ENCODE data around the gene IL1R1.
"Not testable (repeated sequence)": the region's sequence is repeated elsewhere in the genome, so short reads cannot be mapped to it uniquely, and the experiment has no call there.

Gene IL1R1, protein sequence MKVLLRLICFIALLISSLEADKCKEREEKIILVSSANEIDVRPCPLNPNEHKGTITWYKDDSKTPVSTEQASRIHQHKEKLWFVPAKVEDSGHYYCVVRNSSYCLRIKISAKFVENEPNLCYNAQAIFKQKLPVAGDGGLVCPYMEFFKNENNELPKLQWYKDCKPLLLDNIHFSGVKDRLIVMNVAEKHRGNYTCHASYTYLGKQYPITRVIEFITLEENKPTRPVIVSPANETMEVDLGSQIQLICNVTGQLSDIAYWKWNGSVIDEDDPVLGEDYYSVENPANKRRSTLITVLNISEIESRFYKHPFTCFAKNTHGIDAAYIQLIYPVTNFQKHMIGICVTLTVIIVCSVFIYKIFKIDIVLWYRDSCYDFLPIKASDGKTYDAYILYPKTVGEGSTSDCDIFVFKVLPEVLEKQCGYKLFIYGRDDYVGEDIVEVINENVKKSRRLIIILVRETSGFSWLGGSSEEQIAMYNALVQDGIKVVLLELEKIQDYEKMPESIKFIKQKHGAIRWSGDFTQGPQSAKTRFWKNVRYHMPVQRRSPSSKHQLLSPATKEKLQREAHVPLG

DNA sequence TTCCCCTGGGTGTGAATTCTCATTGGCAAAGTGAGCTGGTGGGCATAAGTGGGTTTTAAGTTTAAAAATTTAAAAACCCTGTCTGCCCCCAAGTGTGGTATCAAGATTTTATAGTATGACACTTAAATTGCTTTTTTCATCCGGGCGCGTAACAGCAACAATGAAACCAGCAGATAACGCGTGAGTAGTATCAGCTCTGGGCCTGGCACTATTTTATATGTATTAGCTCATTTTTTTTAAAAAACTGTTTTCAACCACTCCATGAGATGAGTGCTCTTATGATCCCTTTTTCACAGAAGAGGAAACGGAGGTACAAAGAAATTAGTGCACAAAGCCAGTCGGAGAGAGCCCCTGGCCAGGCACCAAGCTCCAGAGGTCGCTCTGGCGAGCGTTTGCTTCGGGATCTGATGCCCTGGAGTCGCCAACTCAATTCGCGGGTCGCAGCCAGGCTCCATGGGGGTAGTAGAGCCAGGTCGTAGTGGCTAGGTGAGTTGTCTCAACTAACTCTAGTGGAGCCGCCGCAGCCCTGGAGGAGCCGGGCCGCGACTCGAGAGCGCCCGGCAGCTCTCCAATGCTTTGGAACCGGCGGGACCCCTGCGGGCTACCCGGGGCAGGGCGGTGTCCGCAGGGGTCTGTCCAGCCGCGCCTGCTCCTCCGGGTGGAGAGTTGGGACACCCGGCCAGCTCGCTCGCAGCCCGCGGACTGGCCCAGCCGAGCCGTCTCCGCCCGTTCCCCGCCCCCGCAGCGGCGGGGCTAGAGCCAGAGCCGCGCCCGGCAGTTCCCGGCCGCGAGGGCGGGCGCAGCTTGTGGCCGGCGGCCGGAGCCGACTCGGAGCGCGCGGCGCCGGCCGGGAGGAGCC, at the start of gene IL1R1:
IL1R1 (plus strand) TSS at position 777 of the 859 bp plus-strand sequence. CDS start 14,979 bp downstream, outside the sequence.
- no peak for DNase-seq (ENCODE audit: low spot score)

DNA sequence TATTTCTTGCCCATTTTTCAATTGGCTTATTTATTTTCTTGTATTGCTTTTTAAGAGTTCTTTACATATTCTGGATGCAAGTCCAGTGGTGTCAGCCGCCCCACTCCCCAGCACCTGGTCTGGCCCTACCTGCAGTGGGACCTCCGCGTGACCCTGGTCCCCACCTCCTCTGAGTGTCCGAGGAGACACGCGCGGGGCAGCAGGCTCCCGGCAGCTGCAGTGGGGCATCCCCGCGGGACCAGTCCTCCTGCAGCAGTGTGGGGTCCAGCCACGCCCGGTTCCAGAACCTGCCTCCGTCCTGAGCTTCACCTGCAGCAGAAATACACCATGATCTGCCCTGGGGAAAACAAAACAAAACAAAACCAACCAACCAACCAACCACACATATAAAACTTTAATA, 48.9 kb upstream of the IL1R1 start:
- no peak for DNase-seq (ENCODE audit: low spot score)

DNA sequence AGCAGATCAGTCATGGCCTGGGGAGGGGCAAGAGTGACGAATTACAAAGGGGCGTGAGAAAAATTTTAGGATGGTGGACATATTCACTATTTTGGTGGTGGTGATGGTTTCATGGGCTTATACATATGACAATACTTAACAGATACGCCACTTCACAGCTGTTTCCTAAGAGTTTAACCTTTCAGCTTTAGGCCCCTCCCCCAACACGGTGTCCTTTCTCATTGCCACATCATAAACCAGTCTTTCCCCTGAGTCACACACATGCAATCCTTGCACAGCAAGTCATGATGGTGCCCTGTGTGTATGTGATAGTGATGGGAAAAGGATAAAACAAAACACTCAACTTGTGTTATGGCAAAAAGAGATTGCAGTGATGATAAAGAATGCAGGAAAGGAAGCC, 47.6 kb upstream of the IL1R1 start:
- peak; percentile 23 for DNase-seq (ENCODE audit: low spot score)

DNA sequence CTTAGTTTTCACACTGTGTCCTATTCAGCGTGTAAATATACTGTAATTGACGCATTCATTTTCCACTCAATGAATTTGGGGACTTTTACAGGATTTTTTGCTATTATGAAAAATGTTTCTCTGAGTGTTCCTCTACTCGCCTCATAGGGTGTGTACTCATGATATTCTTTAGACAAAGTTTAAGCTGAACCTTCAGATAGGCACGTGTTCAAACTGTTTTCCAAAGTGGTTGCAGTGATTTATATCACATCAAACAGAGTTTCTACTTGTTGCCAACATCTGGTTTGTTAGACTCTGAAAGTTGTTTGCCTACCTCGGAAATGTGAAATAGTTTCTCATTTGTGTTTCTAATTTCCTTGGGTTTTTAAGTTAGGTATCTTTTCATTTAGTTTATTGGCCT, 46.4 kb upstream of the IL1R1 start:
- DNase-seq (ENCODE audit: low spot score): no peak

DNA sequence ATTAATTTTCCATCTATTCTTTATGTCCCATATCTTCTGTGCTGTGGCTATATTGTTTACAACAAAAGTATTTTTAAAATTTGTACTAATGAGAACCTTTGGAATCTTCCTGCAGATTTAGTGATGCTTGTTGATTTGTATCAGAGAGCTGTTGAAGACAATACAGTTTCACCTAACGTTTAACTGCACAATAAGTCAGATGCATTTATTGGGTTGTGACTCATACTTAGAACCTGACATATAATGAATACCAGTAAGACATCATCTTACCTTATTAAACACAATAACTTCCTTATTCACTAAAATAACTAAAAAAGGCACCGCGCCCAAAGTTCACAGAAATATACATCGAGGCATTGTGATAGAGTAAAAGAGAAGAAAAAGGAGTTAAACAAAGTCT, 43.8 kb upstream of the IL1R1 start:
- DNase-seq (ENCODE audit: low spot score): no peak

DNA sequence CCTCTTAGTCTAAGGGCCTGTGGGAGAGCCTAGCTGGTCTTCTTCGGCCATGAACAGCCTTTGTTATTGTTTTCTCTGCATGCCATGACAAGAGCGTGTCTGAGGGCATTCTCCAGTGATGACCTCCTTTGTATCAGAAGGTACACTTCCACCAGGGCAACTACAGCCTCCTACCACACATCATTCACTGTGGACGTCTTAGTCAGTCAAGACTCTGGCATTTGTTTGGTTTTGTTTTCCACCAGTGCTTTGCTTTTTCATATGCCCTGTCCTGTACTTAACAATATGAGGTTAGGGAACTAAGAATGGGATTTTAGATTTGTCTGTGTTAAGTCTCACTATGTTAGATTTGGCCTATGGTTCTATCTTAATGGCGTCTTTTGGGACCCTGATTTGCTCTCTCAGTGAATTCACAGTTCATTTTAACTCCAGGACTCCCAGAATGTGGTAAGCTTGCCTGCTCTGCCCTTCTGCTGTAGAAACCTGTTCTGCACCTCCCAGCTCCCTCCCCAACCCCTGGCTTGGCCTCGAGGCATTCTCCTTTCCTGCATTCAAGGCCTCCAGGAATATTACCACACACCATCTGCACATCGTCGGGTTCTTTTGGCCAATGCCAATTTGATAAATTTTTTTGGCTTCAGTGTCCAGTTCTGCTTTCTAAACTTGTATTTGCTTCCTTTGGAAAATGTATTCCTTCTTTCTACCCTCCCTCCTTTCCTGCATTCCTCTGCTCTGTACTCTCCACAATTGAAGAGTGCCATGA, 42.8 kb upstream of the IL1R1 start:
- no peak for DNase-seq (ENCODE audit: low spot score)

DNA sequence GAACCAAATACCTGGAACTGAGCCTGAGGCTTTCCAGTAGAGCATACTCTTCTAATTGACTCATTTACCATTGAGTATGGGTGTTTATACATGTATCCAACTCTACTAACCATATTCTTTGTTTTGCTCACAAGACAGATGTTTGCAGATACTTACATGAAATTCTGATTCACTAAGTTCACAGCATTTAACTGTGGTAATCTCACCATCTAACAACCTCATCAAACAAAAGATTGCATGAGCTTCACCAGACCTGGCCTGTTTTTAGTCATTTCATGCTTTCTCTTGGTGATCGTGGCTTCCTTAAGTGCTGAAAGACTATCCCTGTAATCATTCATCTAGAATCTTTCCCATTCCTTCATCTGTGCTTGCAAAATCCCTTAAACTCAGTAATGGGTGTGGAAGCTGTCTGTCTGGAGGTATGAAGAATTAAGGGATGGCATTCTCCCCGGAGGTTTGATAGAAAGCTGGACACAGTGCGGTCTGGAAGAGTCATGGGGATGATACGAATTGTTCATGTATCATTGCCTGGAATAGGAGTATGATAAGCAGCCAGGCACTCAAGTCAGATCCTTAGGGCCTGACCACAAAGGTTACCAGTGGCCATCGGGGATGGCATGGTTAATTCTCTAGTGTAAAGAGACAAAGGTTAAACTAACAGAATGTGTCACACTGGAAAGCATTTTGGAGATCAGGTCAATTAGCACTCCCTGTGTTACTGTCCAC, 42.0 kb upstream of the IL1R1 start:
- no peak for DNase-seq (ENCODE audit: low spot score)

DNA sequence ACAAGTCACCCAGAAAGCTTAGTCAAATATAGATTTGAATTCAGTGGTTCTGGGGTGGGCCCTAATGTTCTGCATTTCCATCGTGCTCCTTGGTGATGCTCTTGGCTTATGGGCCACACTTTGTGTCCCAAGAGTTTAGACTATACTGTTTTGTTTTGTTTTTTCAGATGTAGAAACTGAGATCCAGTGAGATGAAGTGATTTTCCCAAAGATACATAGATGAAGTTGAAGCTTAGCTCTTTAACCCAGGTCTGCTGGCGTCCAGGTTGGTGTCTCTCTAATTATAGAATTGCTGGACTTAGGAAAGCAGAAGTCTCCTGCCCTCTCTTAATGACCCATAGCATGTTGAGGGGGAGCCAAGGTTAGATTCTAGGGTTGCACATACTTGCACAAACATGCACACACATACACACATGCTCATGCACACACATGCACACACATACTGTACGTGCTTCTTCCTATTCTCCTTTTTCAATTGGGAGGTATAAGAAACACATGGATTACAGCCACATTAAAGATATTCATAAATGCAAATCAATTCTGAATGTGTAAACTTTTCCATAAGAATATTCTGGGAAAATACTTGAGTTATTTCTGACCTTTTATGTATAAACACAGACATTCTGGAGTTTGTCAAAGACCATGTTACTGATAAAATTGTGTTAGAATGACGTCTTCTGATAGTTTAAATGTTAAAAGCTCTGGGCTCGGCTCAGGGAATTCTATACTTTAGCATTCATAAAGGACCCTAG, 41.3 kb upstream of the IL1R1 start:
- no peak for DNase-seq (ENCODE audit: low spot score)

DNA sequence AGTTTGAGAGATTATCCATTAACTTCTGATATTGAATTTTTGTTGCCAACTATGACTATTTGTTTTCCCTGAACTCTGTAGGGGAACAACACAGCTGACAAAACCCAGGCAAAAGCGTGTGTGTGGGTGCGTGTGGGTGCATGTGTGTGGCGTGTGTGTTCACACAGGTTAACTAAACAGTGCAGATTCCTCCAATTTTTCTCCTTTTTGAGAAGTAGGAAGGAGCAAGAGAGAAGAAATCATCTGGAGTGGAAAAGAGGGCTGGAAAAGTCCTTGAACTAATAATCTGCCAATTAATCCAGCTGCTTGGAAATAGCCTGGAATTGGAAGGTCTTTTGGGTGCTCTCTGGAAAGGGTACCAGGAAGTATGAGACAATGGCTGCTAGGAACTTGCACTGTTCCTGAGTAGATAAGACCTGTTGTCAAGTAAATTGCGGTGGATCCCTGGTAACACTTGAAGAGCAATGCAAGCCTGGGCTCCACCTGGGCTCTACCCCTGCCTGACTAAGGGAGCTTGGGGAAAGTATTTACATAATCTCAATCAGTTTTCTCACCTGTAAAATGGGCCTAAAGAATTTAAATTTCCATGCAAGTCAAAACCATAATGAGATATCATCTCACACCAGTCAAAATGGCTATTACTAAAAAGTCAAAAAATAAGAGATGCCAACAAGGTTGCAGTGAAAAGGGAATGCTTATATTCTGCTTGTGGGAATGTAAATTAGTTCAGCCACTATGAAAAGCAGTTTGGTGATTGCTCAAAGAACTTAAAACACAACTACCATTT, 40.5 kb upstream of the IL1R1 start:
- no peak for DNase-seq (ENCODE audit: low spot score)

DNA sequence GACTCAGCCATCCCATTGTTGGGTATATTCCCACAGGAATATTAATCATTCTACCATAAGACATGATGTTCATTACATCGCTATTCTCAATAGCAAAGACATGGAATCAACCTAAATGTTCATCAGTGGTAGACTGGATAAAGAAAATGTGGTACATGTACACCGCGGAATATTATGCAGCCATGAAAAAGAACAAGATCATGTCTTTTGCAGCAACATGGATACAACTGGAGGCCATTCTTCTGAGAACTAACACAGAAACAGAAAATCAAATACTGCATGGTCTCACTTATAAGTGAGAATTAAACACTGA, 40.0 kb upstream of the IL1R1 start:
- not testable (repeated sequence) for DNase-seq (ENCODE audit: low spot score)

DNA sequence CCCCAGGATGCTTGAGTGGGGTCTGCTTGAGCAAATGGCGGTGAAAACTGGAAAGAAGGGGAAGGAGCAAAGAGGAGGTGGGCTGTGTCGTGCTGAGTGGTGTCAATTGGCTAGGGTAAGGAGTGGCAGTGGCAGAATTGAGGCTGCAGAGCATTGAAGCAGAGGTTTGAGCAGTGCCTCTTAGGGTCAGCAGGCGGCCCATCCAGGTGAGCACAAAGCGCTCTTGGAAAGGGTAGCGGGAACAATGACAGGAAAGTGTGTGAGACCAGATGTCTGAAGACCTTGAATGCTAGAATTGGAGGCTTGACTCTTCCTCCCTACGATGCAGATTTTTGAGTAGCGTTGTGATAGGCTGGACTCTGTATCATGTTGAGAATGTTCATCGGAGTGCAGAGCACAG, 39.3 kb upstream of the IL1R1 start:
- no peak for DNase-seq (ENCODE audit: low spot score)

DNA sequence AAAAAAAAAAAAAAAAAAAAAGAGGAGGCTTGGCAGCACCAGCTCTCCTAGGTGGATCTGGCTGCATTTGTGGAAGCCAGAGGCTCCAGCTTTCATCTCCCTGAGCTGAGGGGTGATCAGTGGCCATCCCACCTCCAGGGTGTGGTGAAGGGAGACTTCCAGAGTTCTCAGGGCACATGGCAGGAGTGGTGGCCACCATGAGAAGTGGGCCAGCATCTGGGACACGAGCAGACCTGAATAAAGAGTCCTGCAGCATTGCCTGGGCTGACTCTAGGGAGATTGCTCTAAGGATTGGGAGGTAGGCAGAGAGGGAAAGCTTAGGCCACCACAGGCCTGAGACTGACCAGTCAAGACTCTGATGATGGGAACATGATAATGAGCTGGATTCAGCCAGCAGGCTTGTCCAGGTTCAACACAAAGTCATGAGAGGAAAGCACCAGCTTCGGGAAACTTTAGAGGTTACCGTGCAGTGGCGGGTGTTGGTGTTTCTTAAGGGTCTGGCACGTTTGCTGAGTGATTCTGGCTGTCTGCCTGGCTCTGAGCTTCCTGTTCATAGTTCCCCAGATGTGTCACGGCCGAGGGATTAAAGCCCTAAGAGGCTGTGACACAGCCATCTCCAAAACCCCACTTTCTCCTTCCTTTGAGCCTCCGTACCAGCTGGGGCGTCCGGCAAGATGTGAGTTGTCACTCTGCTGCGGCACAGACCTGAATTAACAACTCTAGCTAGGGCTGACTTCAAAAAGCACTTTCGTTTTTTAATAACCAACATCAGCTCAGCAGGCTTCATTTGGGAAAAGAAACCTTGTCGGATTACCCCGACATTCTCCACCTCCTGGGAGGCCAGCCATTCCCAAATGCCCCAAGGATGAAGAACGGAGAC, 38.3 kb upstream of the IL1R1 start:
- DNase-seq (ENCODE audit: low spot score): no peak

DNA sequence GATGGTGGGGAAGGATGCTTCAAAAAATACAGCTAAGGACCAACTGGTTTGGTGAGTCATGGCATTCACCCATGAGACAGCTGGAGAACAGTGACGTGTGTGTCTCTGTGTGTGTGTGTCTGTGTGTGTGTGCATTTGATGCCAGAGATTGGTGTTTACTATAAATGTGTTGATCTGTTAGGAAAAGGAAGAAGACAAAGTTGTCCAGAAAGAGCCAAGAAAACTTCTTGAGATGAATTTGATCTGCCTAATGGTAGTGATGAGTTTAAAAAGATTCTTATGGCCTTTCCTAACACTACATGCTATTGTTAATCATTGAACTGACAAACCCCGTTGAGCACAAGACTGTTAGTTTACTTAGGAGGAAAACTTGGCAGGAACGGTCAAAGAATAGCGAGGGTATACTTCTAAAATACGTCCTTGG, 36.4 kb upstream of the IL1R1 start:
- DNase-seq (ENCODE audit: low spot score): no peak

DNA sequence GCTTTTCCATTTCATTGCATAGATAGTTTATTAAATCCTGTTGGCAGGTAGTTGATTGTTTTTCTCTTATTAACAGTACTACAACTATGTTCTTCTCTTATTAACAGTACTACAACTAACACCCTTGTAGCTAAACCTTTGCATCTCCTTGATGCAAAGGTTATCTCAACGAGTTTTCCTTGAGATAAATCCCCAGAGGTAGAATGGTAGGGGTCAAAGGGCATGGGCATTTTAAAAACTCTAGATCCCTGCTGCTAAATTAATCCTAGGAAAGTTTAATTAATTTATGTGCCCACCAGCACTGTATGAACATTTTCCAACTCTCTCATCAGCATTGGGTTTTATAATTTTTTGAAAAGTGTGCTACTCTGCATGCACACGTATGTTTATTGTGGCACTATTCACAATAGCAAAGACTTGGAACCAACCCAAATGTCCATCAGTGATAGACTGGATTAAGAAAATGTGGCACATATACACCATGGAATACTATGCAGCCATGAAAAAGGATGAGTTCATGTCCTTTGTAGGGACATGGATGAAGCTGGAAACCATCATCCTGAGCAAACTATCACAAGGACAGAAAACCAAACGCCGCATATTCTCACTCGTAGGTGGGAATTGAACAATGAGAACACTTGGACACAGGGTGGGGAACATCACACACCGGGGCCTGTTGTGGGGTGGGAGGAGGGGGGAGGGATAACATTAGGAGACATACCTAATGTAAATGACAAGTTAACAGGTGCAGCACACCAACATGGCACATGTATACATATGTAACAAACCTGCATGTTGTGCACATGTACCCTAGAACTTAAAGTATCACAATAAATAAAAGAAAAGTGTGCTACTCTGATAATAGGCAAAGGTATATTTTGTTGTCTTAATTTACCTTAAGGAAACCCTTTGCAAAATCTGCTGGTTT, 35.5 kb upstream of the IL1R1 start:
- DNase-seq (ENCODE audit: low spot score): not testable (repeated sequence)

DNA sequence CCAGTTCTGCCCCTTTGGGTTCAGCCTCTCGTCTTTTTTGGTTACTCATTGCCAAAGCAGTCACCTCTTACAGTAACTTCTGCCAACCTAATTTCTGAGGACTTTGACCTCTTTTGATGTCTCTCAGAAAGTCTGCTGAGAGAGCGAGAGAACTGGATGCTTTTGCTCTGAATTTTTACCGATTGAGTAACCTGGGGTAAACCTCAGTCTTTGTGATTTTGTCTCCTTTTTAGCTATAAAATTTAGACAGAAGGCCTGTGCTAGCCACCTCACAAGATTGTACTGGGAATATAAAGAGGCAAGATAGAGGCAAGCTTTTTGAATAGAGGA, 34.8 kb upstream of the IL1R1 start:
- DNase-seq (ENCODE audit: low spot score): no peak

DNA sequence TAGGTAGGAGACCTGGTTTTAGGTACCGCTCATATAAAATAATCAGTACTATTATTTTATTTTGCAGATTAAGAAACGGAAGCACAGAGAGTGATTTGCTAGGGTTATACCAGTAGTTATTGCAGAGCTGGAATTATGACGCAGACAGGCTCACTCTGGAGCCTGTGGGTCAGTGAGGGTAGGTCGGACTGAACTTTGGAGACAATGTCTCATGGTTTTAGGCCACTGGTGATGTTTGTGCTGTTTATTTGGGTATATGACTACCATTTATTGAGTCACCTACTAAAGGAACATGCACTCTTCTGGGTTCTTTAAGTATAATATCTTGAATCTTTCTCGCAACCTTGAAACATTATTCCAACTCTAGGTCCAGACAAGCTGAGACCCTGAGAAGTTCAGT, 33.5 kb upstream of the IL1R1 start:
- DNase-seq (ENCODE audit: low spot score): no peak

DNA sequence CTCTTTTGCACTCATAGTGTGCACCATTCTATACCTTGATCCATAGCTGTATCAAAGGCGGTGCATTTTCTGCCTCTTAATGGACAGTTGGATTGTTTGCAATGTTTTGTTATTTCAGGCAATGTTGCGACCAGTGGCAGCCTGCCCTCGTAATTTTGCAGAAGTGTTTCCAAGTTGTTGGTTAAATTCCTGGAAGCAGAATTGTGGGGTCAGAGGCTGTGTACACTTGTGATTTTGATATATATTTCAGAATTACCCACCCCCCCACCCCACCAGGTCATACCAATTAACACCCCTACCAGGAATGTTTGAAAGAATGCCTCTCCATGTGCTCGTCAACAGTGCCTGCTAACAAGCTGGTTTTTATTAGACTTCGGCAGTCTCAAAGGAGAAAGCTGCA, 32.4 kb upstream of the IL1R1 start:
- DNase-seq (ENCODE audit: low spot score): no peak

Data from hematopoietic multipotent progenitor cell treated with erythropoietin and hydrocortisone succinate and interleukin-3 and kit ligand, for 15 days (in vitro differentiated cells).